Endothelial cell of umbilical vein (primary cell): Measurements from ENCODE around the gene BTN3A1. TPM values are rescaled to one million over a fixed set of nuclear protein-coding genes. Genes with fewer than 3 reads are reported as not detected.

Experiments used
- BruUV-seq: library from RNA; stranded (reverse); fragments of 400-500 nt; replicated peaks from 2 replicates; lab custom pipeline; 2021; lab: Mats Ljungman, UMichigan
- CTCF ChIA-PET: fragments of 300-600, 350-600 bp; sonication (Branson Sonifier 250); formaldehyde crosslinking; loops from one replicate; lab custom pipeline; 2021; ENCODE audit warnings: antibody characterized with exemption, inconsistent platforms; lab: Charles Lee
- POLR2A ChIA-PET: fragments of 300-600, 350-600 bp; sonication (Branson Sonifier 250); formaldehyde crosslinking; loops from one replicate; lab custom pipeline; 2021; ENCODE audit warnings: antibody characterized with exemption, inconsistent platforms; lab: Charles Lee
- DNase-seq: peaks from one replicate; pipeline ENCODE4 v3.0.0-alpha.2; 2011; ENCODE audit warnings: low read depth, low spot score
- FAIRE-seq: peaks from 2 replicates; lab custom pipeline; 2011; peaks lifted over from hg19 to GRCh38; lab: Jason Lieb, UNC
- H2AFZ ChIP-seq: 2 replicates; pipeline ENCODE4 v1.6.0; 2012; ENCODE audit warnings: low read depth, low read length, control low read depth, inconsistent platforms
- H3K27ac ChIP-seq: 2 replicates; pipeline ENCODE4 v1.5.1; 2011; ENCODE audit warnings: low read depth, mild to moderate bottlenecking, control low read depth, low read length, moderate library complexity; ENCODE audit not compliant: insufficient read depth
- H3K27me3 ChIP-seq, 2 experiments: 2 replicates each; pipeline versions ENCODE4 v1.6.0 to v1.6.1; 2011; ENCODE audit warnings: low read length in 2 of 2, mixed read lengths in 1 of 2; ENCODE audit not compliant: control insufficient read depth in 2 of 2, insufficient read depth in 2 of 2
- H3K36me3 ChIP-seq, 2 experiments: 2 replicates in 1 of 2; 3 replicates in 1 of 2; pipeline ENCODE4 v1.5.1; 2011; ENCODE audit warnings: low read length in 2 of 2, mild to moderate bottlenecking in 1 of 2, moderate library complexity in 1 of 2; ENCODE audit not compliant: control insufficient read depth in 2 of 2, insufficient read depth in 2 of 2; ENCODE audit errors: extremely low read depth in 1 of 2
- H3K4me1 ChIP-seq: 3 replicates; pipeline ENCODE4 v1.5.1; 2011; ENCODE audit warnings: mild to moderate bottlenecking, low read length; ENCODE audit not compliant: control insufficient read depth, insufficient read depth; ENCODE audit errors: extremely low read depth
- H3K4me2 ChIP-seq: 2 replicates; pipeline ENCODE4 v1.6.1; 2011; ENCODE audit warnings: low read length, control low read depth, mixed read lengths; ENCODE audit not compliant: insufficient read depth
- H3K4me3 ChIP-seq, 3 experiments: fragments of 200-600 bp in 1 of 3; sonication (generic), shearing (Covaris generic) in 1 of 3; replicated peaks in 1 of 3; 2 replicates each; pipeline ENCODE4 v1.5.1; 2011 to 2016; ENCODE audit warnings: control low read depth in 3 of 3, low read length in 3 of 3, mild to moderate bottlenecking in 2 of 3, inconsistent platforms in 1 of 3, low read depth in 1 of 3, moderate library complexity in 1 of 3; ENCODE audit not compliant: insufficient read depth in 1 of 3
- H3K79me2 ChIP-seq: 2 replicates; pipeline ENCODE4 v1.6.0; 2012; ENCODE audit warnings: low read length, inconsistent platforms; ENCODE audit not compliant: control insufficient read depth, insufficient read depth
- H3K9ac ChIP-seq: replicated peaks from 2 replicates; pipeline ENCODE3; 2011; ENCODE audit warnings: low read length, control low read depth; ENCODE audit not compliant: insufficient read depth; ENCODE audit errors: extremely low read depth
- H3K9me1 ChIP-seq: replicated peaks from 3 replicates; pipeline ENCODE4 v1.6.0; 2011; ENCODE audit warnings: mild to moderate bottlenecking, low read length; ENCODE audit not compliant: control insufficient read depth, insufficient read depth; ENCODE audit errors: extremely low read depth
- H3K9me3 ChIP-seq: replicated peaks from 2 replicates; pipeline ENCODE4 v1.5.1; 2012; ENCODE audit warnings: low read length, inconsistent platforms; ENCODE audit not compliant: control insufficient read depth, insufficient read depth
- H4K20me1 ChIP-seq: replicated peaks from 2 replicates; pipeline ENCODE3; 2011; ENCODE audit warnings: mild to moderate bottlenecking, low read length; ENCODE audit not compliant: control insufficient read depth, insufficient read depth; ENCODE audit errors: extremely low read depth
- CTCF ChIP-seq, 2 donors: IDR thresholded peaks; 1 replicate in 1 of 2; 2 replicates in 1 of 2; pipeline ENCODE4 v1.5.1; 2011; ENCODE audit warnings: low read length in 2 of 2, mild to moderate bottlenecking in 2 of 2, moderate library complexity in 2 of 2, control low read depth in 1 of 2, inconsistent platforms in 1 of 2, low read depth in 1 of 2; ENCODE audit not compliant: insufficient read depth in 1 of 2; ENCODE audit errors: extremely low read depth in 1 of 2
- EZH2 ChIP-seq: IDR thresholded peaks from 2 replicates; pipeline ENCODE4 v1.6.1; 2012; ENCODE audit warnings: borderline replicate concordance, low read depth, mild to moderate bottlenecking, moderate library complexity, low read length, inconsistent platforms; ENCODE audit not compliant: severe bottlenecking
- FOS ChIP-seq: IDR thresholded peaks from 2 replicates; pipeline ENCODE4 v1.6.1; 2011; ENCODE audit warnings: mild to moderate bottlenecking, low read length, moderate library complexity, borderline replicate concordance; ENCODE audit not compliant: insufficient read depth
- GATA2 ChIP-seq: IDR thresholded peaks from 2 replicates; pipeline ENCODE4 v1.7.0; 2011; ENCODE audit warnings: low read depth, mild to moderate bottlenecking, moderate library complexity, mixed read lengths, low read length; ENCODE audit not compliant: insufficient read length, insufficient read depth
- JUN ChIP-seq: IDR thresholded peaks from 2 replicates; pipeline ENCODE4 v1.6.1; 2011; ENCODE audit warnings: borderline replicate concordance, low read depth; ENCODE audit not compliant: insufficient read length, insufficient read depth
- MAX ChIP-seq: IDR thresholded peaks from 2 replicates; pipeline ENCODE4 v1.6.1; 2011; ENCODE audit not compliant: insufficient read depth, insufficient read length
- MYC ChIP-seq: IDR thresholded peaks from one replicate; pipeline ENCODE4 v1.6.1; 2011; ENCODE audit warnings: mild to moderate bottlenecking, low read depth, low read length
- POLR2A ChIP-seq: IDR thresholded peaks from 2 replicates; pipeline ENCODE4 v1.6.1; 2012; ENCODE audit warnings: low read depth, mild to moderate bottlenecking, control low read depth, low read length
- POLR2AphosphoS5 ChIP-seq: IDR thresholded peaks from 2 replicates; pipeline ENCODE4 v1.6.1; 2012; ENCODE audit warnings: low read depth, mild to moderate bottlenecking, control low read depth, low read length, moderate library complexity; ENCODE audit not compliant: insufficient read depth
- dilution Hi-C: fragments of 300-500 bp; cut with MboI; formaldehyde crosslinking; loops from one replicate; pipeline ENCODE4 v1.15.0; 2019; ENCODE audit warnings: low sequenced_read_pairs; ENCODE audit not compliant: extremely low pct_ligation_motif_present
- intact Hi-C: fragments of 100-400 bp; cut with micrococcal nuclease; formaldehyde crosslinking; loops from one replicate; pipeline ENCODE4 v1.10.0; 2022
- polyA plus RNA-seq, 4 experiments: library from polyadenylated mRNA; depleted of rRNA in 3 of 4; stranded (reverse) in 3 of 4; unstranded in 1 of 4; fragments of >200 nt; gene quantifications; 2 replicates each; pipeline versions ENCODE4 v1.2.1 to v1.2.3, GENCODE V29; 2011 to 2012; ENCODE audit warnings: missing spikeins in 1 of 4
- total RNA-seq: library from RNA; stranded (reverse); gene quantifications from 2 replicates; pipeline ENCODE4 v1.2.3, GENCODE V29; 2021

Gene BTN3A1
- total and polyA plus RNA-seq, 2 donors (not counting 3 experiments of a cell fraction or from before 2014, with no cell fraction given): 7.6 to 12.1 TPM

GRCh38 chr6:26431258-26432172 lies 29.4 kb downstream of the BTN3A1 start:
- dilution Hi-C loops: no loop called here

More at GRCh38 chr6:26431258-26432172, 29.4 kb downstream of the BTN3A1 start:
- Histone ChIP-seq H3K4me2 (no peak overlapping the region), H3K9ac (no peak overlapping the region), H4K20me1 (no peaks in the 10 kb centered on the region), H2AFZ (no peak overlapping the region), H3K79me2 (no peaks in the 10 kb centered on the region), H3K27me3 (no peaks in the 10 kb centered on the region), H3K27ac (no peak overlapping the region), H3K9me1 (no peaks in the 10 kb centered on the region), H3K9me3 (no peaks in the 10 kb centered on the region), H3K4me1 (peaks cover 6% of the 10 kb centered on the region), H3K36me3 (peaks cover 0 to 15% of the 10 kb centered on the region in 2 experiments), H3K4me3 (no peak overlapping the region)
- POLR2A ChIA-PET: no interaction called here
- FAIRE-seq (peak; percentile 31), DNase-seq (no peak)
- CTCF ChIA-PET: interaction anchor here (0.7 to 1.5 kb wide), 3 partner anchors 23 to 90 kb away, joined by 3 read pairs; no protein-coding TSS in a partner anchor
- intact Hi-C loops: no loop called here
- no TSS peak for BruUV-seq
- TF ChIP-seq CTCF (IDR thresholded peaks at IDR 0.05; ENCODE audit: extremely low read depth in 1 of 2, insufficient read depth in 1 of 2, low read depth in 1 of 2, low read length in 2 of 2) (no peak), MYC (no peak), JUN (no peak), EZH2 (no peak), POLR2A (no peak), MAX (no peak), GATA2 (no peak), POLR2AphosphoS5 (no peak), FOS (no peak)
